ENCODE results near the gene MSH3.

Gene MSH3

GRCh38 chr5:80760680-80761079 lies 106.2 kb downstream of the MSH3 start:
- H3K27ac ChIP-seq, result no peak overlapping the region
- TF ChIP-seq CTCF (conservative IDR thresholded peaks at IDR 0.05), result no peak
- TF ChIP-seq ZFX (IDR thresholded peaks at IDR 0.05), result no peak

DNA sequence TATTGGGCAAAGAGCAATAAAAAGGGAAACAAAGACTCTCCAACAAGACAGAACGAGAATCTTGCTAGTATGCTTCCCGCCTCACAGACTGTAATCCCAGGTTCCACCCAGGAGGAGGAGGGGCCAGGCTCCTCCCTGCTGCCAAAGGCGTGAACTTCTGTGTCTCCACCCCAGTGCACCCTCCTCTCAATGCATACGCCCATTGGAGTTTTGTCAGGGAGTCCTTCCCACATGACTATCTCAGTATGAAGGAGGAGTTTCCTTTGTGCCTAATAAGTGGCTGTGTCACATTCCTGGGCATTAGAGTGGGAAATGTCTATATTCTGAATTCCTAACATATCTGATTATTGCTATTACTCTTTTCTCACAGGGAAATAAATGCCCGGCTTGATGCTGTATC lies 106.7 kb downstream of the MSH3 start:
- no peak overlapping the region for H3K27ac ChIP-seq
- TF ChIP-seq ZFX (IDR thresholded peaks at IDR 0.05), result no peak
- no peak for TF ChIP-seq CTCF (conservative IDR thresholded peaks at IDR 0.05)

DNA sequence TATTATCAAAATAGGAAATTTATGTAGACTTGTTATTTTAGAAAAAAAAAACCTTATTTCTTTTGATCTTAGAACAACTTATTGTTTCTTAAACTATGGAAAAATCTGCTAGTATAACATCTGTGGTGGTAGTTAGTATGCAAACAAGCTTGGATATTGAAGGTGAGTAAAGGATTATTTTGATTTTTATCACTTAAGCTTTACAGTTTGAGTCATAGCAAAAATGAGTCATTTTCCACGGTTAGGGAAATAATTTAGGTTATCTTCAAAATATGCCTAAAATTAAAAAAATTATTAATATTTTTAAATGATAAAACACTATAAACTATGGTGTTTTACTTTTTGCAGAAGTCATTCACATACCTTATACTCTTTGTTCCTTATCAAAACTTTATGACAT lies 107.5 kb downstream of the MSH3 start:
- H3K27ac ChIP-seq, result no peak overlapping the region
- TF ChIP-seq ZFX (IDR thresholded peaks at IDR 0.05) (no peak), CTCF (conservative IDR thresholded peaks at IDR 0.05) (no peak)

DNA sequence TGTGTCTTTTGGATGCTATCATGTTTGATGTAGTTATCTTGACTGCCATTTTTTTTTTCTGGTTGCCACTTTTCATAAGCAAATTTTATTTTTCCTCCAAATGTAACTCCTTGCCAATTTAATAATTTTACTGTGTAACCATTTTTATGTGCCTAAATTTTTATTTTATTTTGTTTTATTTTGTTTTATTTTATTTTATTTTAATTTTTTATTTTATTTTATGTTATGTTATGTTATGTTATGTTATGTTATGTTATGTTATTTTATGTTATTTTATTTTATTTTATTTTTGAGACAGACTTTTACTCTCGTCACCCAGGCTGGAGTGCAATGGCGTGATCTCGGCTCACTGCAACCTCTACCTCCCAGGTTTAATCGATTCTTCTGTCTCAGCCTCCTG lies 108.1 kb downstream of the MSH3 start:
- TF ChIP-seq ZFX (IDR thresholded peaks at IDR 0.05), result no peak
- no peak for TF ChIP-seq CTCF (conservative IDR thresholded peaks at IDR 0.05)
- peak overlapping the region; percentile 69 for H3K27ac ChIP-seq

GRCh38 chr5:80763211-80763610 lies 108.8 kb downstream of the MSH3 start:
- H3K27ac ChIP-seq, result peak overlapping the region; percentile 69
- TF ChIP-seq CTCF (conservative IDR thresholded peaks at IDR 0.05) (no peak), ZFX (IDR thresholded peaks at IDR 0.05) (no peak)

GRCh38 chr5:80763873-80764647 lies 109.6 kb downstream of the MSH3 start:
- TF ChIP-seq ZFX (IDR thresholded peaks at IDR 0.05) (no peak), CTCF (conservative IDR thresholded peaks at IDR 0.05) (no peak)
- H3K27ac ChIP-seq, result peak overlapping the region; percentile 74

DNA sequence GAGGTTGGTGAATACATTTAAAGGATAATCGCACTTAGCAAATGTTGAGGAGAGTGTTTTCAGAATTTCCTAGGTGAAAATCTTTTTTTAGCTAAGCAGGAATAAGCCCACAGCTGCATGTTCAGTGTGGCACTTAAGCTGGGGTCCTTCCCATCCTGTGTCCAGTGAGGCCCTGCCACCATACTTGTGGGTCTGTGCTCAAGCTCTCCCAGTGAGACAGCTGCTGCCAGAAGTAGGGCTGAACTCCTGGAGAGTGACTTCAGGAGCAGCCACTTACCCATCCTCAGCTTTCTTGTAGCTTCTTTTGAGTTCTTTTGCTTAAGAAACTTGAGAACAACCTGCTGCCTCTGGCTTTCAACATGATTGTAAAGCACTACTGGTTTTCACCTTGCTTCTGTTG lies 110.3 kb downstream of the MSH3 start:
- no peak for TF ChIP-seq CTCF (conservative IDR thresholded peaks at IDR 0.05)
- TF ChIP-seq ZFX (IDR thresholded peaks at IDR 0.05), result no peak
- peak overlapping the region; percentile 74 for H3K27ac ChIP-seq
